NCI-H2196 (cell line): ENCODE results near the gene TRIM37.
A peak's percentile ranks its signal among the peaks of the same experiment; 100 is the strongest.
"Not testable (repeated sequence)": the region's sequence is repeated elsewhere in the genome, so short reads cannot be mapped to it uniquely, and the experiment has no call there.

Source experiments
- DNase-seq: peaks from one replicate; lab custom pipeline; 2025; ENCODE audit not compliant: unreplicated experiment; lab: John Stamatoyannopoulos, UW

TRIM37 gene, protein sequence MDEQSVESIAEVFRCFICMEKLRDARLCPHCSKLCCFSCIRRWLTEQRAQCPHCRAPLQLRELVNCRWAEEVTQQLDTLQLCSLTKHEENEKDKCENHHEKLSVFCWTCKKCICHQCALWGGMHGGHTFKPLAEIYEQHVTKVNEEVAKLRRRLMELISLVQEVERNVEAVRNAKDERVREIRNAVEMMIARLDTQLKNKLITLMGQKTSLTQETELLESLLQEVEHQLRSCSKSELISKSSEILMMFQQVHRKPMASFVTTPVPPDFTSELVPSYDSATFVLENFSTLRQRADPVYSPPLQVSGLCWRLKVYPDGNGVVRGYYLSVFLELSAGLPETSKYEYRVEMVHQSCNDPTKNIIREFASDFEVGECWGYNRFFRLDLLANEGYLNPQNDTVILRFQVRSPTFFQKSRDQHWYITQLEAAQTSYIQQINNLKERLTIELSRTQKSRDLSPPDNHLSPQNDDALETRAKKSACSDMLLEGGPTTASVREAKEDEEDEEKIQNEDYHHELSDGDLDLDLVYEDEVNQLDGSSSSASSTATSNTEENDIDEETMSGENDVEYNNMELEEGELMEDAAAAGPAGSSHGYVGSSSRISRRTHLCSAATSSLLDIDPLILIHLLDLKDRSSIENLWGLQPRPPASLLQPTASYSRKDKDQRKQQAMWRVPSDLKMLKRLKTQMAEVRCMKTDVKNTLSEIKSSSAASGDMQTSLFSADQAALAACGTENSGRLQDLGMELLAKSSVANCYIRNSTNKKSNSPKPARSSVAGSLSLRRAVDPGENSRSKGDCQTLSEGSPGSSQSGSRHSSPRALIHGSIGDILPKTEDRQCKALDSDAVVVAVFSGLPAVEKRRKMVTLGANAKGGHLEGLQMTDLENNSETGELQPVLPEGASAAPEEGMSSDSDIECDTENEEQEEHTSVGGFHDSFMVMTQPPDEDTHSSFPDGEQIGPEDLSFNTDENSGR

DNA sequence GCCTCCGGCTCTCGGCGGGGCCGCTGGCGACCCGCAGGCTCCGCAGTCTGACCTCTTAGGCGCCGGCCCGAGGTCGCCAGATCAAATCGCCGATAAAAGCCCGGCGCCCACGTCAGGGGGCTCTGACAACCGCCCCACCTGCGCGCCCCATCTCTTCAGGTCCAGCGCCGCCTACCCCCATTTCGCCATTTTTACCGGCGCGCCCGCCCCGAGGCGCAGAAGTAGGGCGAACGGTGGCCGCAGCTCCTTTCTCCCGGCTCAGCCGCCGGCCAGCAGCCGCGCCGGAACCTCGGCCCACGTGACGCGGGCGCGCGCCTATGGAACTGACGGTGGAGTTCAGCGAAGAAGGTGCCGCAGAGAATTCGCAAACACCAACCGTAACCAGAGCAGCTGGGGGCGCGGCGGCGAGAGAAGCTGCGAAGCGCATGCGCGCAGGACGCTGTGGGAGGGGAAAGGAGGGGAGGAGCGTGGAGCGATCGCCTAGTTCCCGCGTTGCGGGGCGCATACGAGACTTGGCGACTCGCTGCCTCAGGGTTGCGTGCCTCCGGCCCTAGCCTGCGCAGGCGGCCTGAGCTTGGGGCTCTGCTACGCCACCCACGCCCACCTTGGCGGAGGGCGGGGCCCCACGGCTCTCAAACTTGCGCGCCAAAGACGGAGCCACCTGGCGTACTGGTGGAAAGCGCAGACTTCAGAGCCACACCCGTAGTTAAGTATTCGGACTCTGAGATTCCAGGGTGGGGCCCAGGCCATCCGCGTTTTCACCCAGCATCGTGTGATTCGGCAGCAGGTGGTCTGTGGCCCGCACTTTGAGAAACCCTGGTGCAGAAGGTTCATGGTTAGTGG lies at the start of gene TRIM37:
TRIM37 (minus strand) TSS at position 418 of the 843 bp plus-strand sequence. CDS start 419 bp downstream, outside the sequence.
- DNase-seq: peak; percentile 99

- peak; percentile 100 for DNase-seq
These were observed 48.9 kb upstream of the TRIM37 start, which contains the start of gene PRR11 for GRCh38 chr17:59155439-59156177. Gene PRR11, plus strand, starts transcription at chr17:59155746. Its CDS starts 14,007 bp downstream, at chr17:59169753.

DNA sequence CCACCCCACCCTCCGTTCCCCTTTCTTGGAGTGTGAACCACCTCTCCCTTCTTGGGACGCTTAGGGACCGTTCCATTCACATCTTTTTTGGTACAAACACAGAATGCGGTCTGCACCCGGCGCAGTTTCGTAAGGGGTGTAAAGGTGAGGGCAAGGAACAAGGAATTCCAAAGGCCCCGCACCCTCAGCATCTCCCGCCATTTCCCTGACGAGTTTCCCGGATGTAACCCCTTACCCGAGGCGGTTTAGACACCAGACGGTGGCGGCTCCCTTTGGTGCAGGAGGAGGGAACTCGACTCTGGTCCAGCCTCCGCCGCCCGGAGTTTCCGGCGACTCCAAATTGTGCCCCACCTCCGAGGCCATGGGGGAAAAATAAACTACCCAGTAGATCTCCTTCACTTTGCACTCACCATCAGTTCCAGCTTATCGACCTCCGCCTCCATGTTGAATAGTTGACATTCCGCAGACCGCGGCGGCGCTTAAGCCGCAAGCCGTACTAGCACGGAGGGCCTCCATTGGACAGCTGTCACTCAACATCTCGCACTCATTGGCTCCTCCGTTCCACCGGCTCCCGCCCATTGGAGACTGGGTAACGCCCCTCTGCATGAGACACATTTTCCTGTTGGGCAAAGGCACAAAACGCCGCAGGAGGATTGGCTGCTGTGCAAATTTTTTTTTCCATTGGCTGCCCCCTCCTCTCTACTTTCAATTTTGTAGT lies 48.2 kb upstream of the TRIM37 start, which contains the start of gene SKA2:
SKA2 (minus strand) TSS at position 466 of the 718 bp plus-strand sequence; CDS start at position 443, 23 bp downstream.
- DNase-seq: peak; percentile 100

- DNase-seq: peak; percentile 69
These were observed 47.6 kb upstream of the TRIM37 start for GRCh38 chr17:59154292-59154720.

GRCh38 chr17:59152925-59153324 lies 46.2 kb upstream of the TRIM37 start:
- no peak for DNase-seq

- DNase-seq: no peak
These were observed 44.9 kb upstream of the TRIM37 start for GRCh38 chr17:59151591-59151990.

DNA sequence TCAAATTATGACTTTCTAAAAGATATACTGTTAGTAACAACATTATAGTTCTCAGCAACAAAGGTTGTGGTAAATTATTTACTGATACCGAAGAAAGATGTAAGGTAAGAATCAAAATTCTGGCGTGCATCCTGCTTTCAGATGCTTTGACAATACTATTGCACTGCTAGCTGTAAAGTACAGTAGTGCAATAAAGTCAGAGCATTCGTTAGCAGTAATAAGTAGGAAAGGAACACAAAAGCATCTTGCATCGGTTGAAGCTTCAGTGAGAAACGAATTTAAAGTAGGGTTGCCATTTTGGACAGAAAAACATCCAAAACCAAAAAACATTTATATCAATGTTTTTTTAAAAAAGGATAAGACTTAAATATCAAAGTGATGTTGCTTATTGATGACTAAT lies 44.3 kb upstream of the TRIM37 start:
- DNase-seq: no peak

DNA sequence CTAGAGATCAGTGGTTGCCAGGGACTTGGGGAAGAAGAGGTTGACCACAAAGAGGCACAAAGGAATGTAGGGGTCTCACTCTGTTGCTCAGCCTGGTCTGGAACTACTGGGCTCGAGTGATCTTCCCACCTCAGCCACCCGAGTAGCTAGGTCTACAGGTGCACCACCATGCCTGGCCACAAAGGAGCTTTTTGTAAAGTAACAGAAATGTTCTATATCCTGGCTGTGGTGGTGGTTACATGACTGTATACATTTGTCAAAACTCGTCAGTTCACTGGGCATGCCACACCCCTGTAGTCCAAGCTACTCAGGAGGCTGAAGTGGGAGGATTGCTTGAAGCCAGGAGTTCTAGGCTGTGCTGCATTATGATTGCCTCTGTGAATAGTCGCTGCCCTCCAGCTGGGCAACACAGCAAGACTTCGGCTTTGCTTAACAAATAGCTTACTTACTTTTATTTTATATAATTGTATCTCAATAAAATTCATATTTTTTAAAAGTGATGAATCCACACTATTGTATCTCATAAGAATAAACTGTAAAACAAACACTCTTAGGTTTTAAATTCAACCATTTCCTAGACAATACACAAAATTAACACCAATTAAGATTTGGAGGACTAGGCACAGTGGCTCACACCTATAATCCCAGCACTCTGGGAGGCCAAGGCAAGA lies 43.3 kb upstream of the TRIM37 start:
- no peak for DNase-seq

GRCh38 chr17:59149051-59149450 lies 42.4 kb upstream of the TRIM37 start:
- no peak for DNase-seq

DNA sequence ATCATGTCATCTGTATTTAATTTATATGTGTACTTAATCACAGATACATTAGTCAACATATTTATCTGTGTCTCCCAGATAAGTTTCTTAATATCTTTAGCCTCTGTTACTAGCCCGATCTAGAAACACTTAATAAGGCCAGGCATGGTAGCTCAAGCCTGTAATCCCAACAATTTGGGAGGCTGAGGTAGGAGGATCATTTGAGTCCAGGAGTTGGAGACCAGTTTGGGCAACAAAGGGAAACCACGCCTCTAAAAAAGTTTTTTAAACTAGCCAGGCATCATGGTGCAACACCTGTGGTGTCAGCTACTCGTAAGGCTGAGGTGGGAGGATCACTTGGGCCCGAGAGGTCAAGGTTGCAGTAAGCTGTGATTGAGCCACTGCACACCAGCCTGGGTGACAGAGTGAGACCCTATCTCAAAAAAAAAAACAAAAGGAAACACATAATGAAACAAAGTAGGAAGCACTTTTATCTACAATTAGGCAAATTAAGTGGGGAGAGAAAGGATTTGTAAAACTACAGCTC lies 39.0 kb upstream of the TRIM37 start:
- no peak for DNase-seq

DNA sequence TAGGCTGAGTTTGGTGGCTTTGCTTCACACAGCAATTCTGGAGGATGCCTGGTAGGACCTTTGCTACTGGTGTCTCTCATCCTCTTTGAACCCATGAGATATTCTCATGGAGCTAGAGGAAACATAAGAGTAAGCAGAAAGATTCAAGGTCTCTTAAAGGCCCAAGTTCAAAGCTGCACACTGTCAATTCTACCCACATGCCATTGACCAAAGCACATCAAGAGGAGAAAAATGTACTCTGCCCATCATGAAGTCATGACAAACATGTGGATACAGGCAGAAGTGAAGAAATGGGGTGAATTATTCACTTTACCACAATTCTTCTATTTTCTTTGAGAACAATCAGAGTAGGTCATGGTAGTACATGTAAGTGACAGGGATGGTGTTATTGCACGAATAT lies 35.2 kb upstream of the TRIM37 start:
- no peak for DNase-seq

- DNase-seq: no peak
These were observed 33.3 kb upstream of the TRIM37 start for GRCh38 chr17:59139939-59140338.

DNA sequence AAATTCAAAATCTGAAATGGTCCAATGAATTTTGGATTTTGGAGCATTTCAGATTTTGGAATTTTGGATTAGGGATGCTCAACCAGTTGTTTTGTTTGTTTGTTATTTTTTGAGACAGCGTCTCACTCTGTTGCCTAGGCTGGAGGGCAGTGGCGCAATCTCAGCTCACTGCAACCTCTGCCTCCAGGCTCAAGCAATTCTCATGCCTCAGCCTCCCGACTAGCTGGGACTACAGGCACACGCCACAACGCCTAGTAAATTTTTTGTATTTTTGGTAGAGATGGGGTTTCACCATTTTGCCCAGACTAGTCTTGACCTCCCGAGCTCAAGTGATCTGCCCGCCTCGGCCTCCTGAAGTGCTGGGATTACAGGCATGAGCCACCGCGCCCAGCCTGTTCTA lies 31.7 kb upstream of the TRIM37 start:
- not testable (repeated sequence) for DNase-seq

DNA sequence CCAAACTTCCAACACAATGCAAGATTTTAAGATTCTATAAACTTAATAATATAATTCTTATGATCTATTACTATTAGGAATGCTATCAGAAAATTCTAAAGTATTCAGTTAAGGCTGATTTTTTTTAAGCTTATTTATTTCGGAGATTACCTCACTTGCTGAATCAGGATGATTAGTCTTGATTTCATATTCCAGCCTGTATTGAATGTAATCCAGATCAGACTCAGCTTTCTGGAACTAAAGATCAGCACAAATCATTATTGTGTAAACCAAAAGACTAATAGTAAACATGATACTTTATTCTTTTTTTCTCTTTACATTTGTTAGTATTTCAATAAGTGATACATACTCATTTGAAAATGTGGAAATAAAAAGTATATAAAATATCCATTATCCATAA lies 24.5 kb upstream of the TRIM37 start:
- DNase-seq: no peak

DNA sequence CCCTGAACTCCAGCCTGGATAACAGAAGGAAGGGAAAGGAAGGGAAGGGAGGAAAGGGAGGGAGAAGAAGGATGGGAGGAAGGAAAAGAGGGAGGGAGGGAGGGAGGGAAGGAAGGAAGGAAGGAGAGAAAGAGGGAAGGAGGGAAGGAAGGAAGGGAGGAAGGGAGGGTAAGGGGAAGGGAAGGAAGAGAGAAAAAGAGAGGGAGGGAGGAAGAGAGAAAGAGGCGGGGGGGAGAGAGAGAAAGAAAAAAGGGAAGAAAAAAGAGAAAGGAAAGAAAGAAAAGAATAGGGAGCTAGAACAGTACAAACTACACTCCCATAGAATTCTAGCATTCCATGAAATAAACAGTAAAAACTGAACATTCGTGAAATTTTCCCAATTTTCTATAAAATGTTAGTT lies 23.1 kb upstream of the TRIM37 start:
- DNase-seq: no peak

DNA sequence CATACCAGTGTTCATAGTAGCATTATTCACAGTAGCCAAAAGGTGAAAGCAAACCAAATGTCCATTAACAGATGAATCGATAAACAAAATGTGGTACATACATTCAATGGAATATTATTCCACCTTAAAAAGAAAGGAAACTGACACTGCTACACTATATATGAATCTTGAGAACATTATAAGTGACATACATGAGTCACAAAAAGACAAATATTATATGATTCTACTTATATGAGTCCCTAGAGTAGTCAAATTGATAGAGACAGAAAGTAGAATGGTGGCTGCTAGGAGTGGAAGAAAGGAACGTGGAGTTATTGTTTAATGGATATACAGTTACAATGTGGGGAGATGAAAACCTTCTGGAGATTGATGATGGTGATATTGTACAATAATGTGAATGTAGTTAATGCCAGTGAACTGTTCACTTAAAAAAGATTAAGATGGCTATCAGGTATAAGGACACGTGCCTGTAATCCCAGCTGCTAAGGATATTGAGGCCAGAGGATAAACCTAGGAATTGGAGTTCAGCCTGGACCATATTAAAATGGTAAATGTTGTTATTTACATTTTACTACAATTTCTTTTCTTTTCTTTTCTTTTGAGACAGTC lies 20.2 kb upstream of the TRIM37 start:
- DNase-seq: no peak

DNA sequence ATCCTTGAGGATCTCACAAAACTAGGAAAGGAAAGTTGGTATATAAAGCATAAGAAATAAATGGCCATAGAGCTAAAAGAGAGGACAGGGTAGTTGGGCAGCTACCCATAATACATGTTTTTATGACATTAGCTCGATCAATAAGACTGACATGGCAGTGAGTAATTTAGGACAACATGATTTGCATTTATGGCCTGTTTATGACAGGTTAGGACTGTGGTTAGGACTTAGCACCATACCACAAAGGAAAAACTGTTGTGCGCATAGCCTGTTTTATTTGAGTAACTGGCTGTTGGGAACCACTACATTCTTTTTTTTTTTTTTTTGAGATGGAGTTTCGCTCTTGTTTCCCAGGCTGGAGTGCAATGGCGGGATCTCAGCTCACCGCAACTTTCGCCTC lies 18.0 kb upstream of the TRIM37 start:
- DNase-seq: no peak

- no peak for DNase-seq
These were observed 15.3 kb upstream of the TRIM37 start for GRCh38 chr17:59121901-59122480.
